Esophagus (tissue), 2 donors: ENCODE data around the gene PRMT3. TPM values are rescaled to one million over a fixed set of nuclear protein-coding genes. Genes with fewer than 3 reads are reported as not detected.
"Not testable (repeated sequence)": the region's sequence is repeated elsewhere in the genome, so short reads cannot be mapped to it uniquely, and the experiment has no call there.

Experiments
- H3K27ac ChIP-seq, 2 donors: one replicate each; pipeline ENCODE4 v1.5.1; 2013; ENCODE audit warnings: low read depth in 2 of 2, mild to moderate bottlenecking in 2 of 2, inconsistent platforms in 1 of 2, low read length in 1 of 2, moderate library complexity in 1 of 2
- H3K27me3 ChIP-seq, 2 donors: one replicate each; pipeline ENCODE4 v1.6.1; 2013; ENCODE audit warnings: low read length in 2 of 2, control low read depth in 1 of 2, mild to moderate bottlenecking in 1 of 2; ENCODE audit not compliant: insufficient read depth in 2 of 2, control insufficient read depth in 1 of 2
- H3K36me3 ChIP-seq, 2 donors: one replicate each; pipeline ENCODE4 v1.6.1; 2013; ENCODE audit warnings: low read length in 1 of 2; ENCODE audit not compliant: control insufficient read depth in 2 of 2, insufficient read depth in 2 of 2
- H3K4me1 ChIP-seq, 2 donors: one replicate each; pipeline ENCODE4 v1.6.1; 2013; ENCODE audit warnings: low read length in 1 of 2; ENCODE audit not compliant: control insufficient read depth in 2 of 2, insufficient read depth in 2 of 2
- H3K4me3 ChIP-seq, 2 donors: one replicate each; pipeline ENCODE4 v1.5.1; 2013; ENCODE audit warnings: low read length in 2 of 2, mild to moderate bottlenecking in 2 of 2, low read depth in 1 of 2, moderate library complexity in 1 of 2
- H3K9me3 ChIP-seq, 2 donors: one replicate each; pipeline ENCODE4 v1.6.1; 2013; ENCODE audit warnings: mild to moderate bottlenecking in 2 of 2, low read depth in 1 of 2, low read length in 1 of 2, moderate library complexity in 1 of 2; ENCODE audit not compliant: control insufficient read depth in 2 of 2, insufficient read depth in 1 of 2
- WGBS, 2 donors: extraction: QIAGEN DNeasy Blood & Tissue Kit; methylation state at CpG; one replicate each; pipeline ENCODE4 v1.1.7; 2013; 5-methylcytosine and 5-hydroxymethylcytosine counted together
- polyA plus RNA-seq, 2 donors: library from polyadenylated mRNA; stranded (reverse); fragments of 200-250 nt; gene quantifications; one replicate each; pipeline ENCODE4 v1.2.3, GENCODE V29; 2013
- donor health status: healthy with polysubstance abuse.
- donor health status: Bipolar disorder and iron deficiency.

Gene PRMT3
- polyA plus RNA-seq, 2 donors, result 9.2 to 9.9 TPM

- no peak overlapping the region for H3K27ac ChIP-seq
- no peaks in the 10 kb centered on the region for H3K36me3 ChIP-seq
- WGBS, 2 donors, result 84 to 88% methylated on average over 6 of the region's 6 CpGs
- H3K4me1 ChIP-seq, result no peaks in the 10 kb centered on the region
- no peak overlapping the region for H3K4me3 ChIP-seq
- no peaks in the 10 kb centered on the region for H3K9me3 ChIP-seq
- no peaks in the 10 kb centered on the region for H3K27me3 ChIP-seq
These were observed 80.1 kb downstream of the PRMT3 start for GRCh38 chr11:20467487-20468185.

GRCh38 chr11:20470348-20470747, 82.8 kb downstream of the PRMT3 start:
- 96 to 98% methylated on average over 4 of the region's 4 CpGs for WGBS, 2 donors
- Histone ChIP-seq H3K27ac (no peak overlapping the region), H3K4me3 (no peak overlapping the region), H3K27me3 (no peaks in the 10 kb centered on the region), H3K4me1 (peaks cover 0 to 4% of the 10 kb centered on the region in 2 donors), H3K36me3 (no peaks in the 10 kb centered on the region), H3K9me3 (no peaks in the 10 kb centered on the region)

GRCh38 chr11:20471929-20472328, 84.4 kb downstream of the PRMT3 start:
- H3K27me3 ChIP-seq, H3K4me3 ChIP-seq, H3K36me3 ChIP-seq, H3K4me1 ChIP-seq, H3K9me3 ChIP-seq, H3K27ac ChIP-seq: not testable (repeated sequence)

GRCh38 chr11:20474176-20474881, 86.8 kb downstream of the PRMT3 start:
- H3K36me3 ChIP-seq, result no peaks in the 10 kb centered on the region
- H3K9me3 ChIP-seq, result no peaks in the 10 kb centered on the region
- H3K27ac ChIP-seq, result peak overlapping the region; percentile 23 to 61
- H3K4me1 ChIP-seq, result peaks cover 0 to 4% of the 10 kb centered on the region in 2 donors
- 78 to 79% methylated on average over 7 of the region's 7 CpGs for WGBS, 2 donors
- H3K4me3 ChIP-seq, result no peak overlapping the region
- no peaks in the 10 kb centered on the region for H3K27me3 ChIP-seq

- Histone ChIP-seq H3K9me3 (no peaks in the 10 kb centered on the region), H3K36me3 (no peaks in the 10 kb centered on the region), H3K27me3 (no peaks in the 10 kb centered on the region), H3K27ac (peak overlapping the region; percentile 23 to 30), H3K4me1 (peaks cover 0 to 4% of the 10 kb centered on the region in 2 donors), H3K4me3 (no peak overlapping the region)
- 82 to 92% methylated on average over 2 of the region's 2 CpGs for WGBS, 2 donors
These were observed 87.5 kb downstream of the PRMT3 start for GRCh38 chr11:20474882-20475517.

- Histone ChIP-seq H3K27ac (no peak overlapping the region), H3K4me1 (peaks cover 0 to 4% of the 10 kb centered on the region in 2 donors), H3K9me3 (no peaks in the 10 kb centered on the region), H3K4me3 (no peak overlapping the region), H3K27me3 (no peaks in the 10 kb centered on the region), H3K36me3 (no peaks in the 10 kb centered on the region)
- 74% methylated on average over 7 of the region's 7 CpGs for WGBS, 2 donors
These were observed 90.0 kb downstream of the PRMT3 start for GRCh38 chr11:20477418-20478090.

- no peaks in the 10 kb centered on the region for H3K27me3 ChIP-seq
- no peak overlapping the region for H3K4me3 ChIP-seq
- H3K9me3 ChIP-seq, result no peaks in the 10 kb centered on the region
- H3K4me1 ChIP-seq, result no peaks in the 10 kb centered on the region
- no peak overlapping the region for H3K27ac ChIP-seq
- WGBS, 2 donors, result 88 to 97% methylated on average over 6 of the region's 6 CpGs
- no peaks in the 10 kb centered on the region for H3K36me3 ChIP-seq
These were observed 92.0 kb downstream of the PRMT3 start for GRCh38 chr11:20479513-20479912.

GRCh38 chr11:20483931-20484330, 96.4 kb downstream of the PRMT3 start:
- H3K4me1 ChIP-seq, result no peaks in the 10 kb centered on the region
- H3K27me3 ChIP-seq, result no peaks in the 10 kb centered on the region
- no peak overlapping the region for H3K4me3 ChIP-seq
- H3K27ac ChIP-seq, result no peak overlapping the region
- WGBS, 2 donors, result 63 to 68% methylated on average over 1 of the region's 1 CpG
- no peaks in the 10 kb centered on the region for H3K9me3 ChIP-seq
- no peaks in the 10 kb centered on the region for H3K36me3 ChIP-seq

- H3K4me3 ChIP-seq, H3K9me3 ChIP-seq, H3K4me1 ChIP-seq, H3K27ac ChIP-seq, H3K36me3 ChIP-seq, H3K27me3 ChIP-seq: not testable (repeated sequence)
- WGBS, 2 donors, result 88% methylated on average over 1 of the region's 1 CpG
These were observed 96.9 kb downstream of the PRMT3 start for GRCh38 chr11:20484416-20484815.
